HG03196 (cell line): ENCODE measurements around the gene FFAR3.
"Not testable (repeated sequence)": the region's sequence is repeated elsewhere in the genome, so short reads cannot be mapped to it uniquely, and the experiment has no call there.

Experiments used
- ATAC-seq: cut with Tn5 transposase; IDR thresholded peaks from one replicate; pipeline ENCODE4 v1.9.1; 2021; ENCODE audit not compliant: unreplicated experiment

Gene FFAR3

GRCh38 chr19:35399948-35400772, 41.9 kb downstream of the FFAR3 start:
- ATAC-seq = no peak

DNA sequence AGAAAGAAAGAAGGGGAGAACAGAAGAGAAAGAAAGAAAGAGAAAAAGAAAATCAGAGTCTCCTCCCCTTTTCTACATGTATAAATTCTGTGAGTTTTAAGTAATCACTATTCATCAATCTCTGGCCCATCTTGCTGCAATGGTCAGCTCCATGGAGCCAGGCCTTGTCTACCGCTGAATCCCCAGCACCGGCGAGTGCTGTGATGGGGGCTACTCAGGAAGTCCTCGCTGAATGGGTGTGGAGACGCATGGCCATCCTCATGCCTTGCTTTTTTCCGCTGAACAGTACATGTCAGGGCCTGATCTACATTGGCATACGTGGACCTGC, 42.5 kb downstream of the FFAR3 start:
- no peak for ATAC-seq

DNA sequence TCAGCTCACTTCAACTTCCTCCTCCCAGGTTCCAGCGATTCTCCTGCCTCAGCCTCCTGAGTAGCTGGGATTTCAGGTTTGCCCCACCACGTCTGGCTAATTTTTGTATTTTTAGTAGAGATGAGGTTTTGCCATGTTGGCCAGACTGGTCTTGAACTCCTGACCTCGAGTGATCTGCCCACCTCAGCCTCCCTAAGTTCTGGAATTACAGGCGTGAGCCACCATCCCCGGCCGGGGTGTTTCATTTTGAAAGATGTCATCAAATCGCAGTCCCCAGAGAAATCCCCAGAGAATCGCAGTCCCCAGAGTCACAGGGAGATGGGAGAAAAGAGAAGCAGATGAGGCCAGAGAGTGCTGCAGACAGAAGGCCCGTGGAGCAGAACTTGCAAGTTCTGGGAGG, 43.2 kb downstream of the FFAR3 start:
- not testable (repeated sequence) for ATAC-seq

- ATAC-seq = no peak
Measured at GRCh38 chr19:35403116-35403760, 45.0 kb downstream of the FFAR3 start.

DNA sequence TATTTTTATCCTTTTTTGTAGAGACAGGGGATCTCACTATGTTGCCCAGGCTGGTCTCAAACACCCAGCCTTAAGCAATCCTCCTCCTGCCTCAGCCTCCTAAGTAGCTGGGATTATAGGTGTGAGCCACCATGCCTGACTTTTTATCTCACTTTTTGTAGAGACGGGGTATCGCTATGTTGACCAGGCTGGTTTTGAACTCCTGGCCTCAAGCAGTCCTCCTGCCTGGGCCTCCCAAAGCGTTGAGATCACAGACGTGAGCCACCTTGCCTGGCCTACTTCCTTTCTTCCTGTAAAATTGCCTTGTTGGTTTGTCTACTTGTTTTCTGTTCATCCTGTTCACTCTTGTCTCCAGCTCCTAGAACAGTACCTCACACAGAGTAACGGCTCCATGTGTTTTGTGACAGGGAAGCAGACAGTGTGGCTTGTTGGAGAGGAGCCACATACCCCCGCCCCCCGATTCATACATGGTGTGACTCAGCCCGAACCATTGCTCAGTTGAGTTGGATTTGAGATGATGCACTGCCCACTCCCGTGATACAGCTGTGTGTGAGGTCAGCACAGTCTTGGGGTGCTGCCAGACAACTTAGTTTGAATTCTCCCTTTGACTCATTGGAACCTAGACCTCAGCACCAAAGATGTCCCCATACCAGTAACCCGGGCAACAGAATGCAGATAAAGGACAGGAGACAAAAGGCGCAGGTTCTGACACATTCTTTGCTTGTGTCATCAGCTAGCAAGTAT, 46.8 kb downstream of the FFAR3 start:
- ATAC-seq = peak; percentile 55

- ATAC-seq = no peak
Measured at GRCh38 chr19:35407619-35408018, 49.4 kb downstream of the FFAR3 start.

DNA sequence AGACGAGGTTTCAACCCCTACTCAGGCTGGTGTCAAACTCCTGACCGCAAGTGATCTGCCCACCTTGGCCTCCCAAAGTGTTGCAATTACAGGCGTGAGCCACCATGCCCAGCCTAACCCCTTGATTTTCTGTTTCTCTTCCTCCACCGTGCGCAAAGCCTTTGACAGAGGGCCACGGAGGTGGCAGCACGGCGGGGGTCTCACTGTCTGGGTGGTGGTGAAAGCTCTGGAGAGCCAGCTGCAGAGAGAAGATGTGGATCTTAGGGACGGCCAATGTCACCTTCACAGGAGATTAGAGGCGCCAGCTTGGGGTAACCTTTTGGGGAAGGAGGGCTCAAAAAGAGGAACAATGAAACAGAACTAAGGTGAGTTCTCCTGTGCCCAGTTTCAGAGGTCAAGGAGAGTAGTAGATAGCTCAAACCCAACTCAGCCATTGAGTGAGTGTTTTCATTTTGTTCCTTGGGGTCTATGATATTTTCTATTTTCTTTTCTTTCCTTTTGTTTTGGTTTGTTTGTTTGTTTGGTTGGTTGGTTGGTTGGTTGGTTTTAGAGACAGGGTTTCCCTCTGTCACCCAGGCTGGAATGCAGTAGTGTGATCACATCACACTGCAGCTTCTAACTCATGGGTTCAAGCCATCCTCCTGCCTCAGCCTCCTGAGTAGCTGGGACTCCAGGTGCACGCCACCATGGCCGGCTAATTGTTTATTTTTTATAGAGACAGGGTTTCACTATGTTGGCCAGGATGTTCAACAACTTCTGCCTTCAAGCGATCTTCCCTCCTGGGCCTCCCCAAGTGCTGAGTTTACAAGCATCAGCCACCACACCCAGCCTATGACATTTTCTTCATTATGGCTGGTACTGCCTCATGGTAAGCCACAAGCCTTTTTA, 50.3 kb downstream of the FFAR3 start:
- peak; percentile 58 for ATAC-seq

GRCh38 chr19:35409191-35409590, 50.9 kb downstream of the FFAR3 start:
- ATAC-seq = no peak
